T-helper 2 cell treated with Interferon-gamma antibody and Interleukin-4, amounts not matched to agents 5 μg/mL and 100 μg/mL, for 36 hours (primary cell): ENCODE measurements around the gene CERS1.

Experiments
- DNase-seq: peaks from one replicate; pipeline ENCODE4 v3.0.0; 2021; ENCODE audit warnings: low spot score
- H3K27ac Mint-ChIP-seq: one replicate; pipeline ENCODE4 v1.8.0; 2021; ENCODE audit warnings: mild to moderate bottlenecking, mixed read lengths
- H3K27me3 Mint-ChIP-seq: one replicate; pipeline ENCODE4 v1.8.0; 2021; ENCODE audit warnings: low read depth, mixed read lengths
- H3K36me3 Mint-ChIP-seq: one replicate; pipeline ENCODE4 v1.8.0; 2021; ENCODE audit warnings: low read depth, mixed read lengths
- H3K4me1 Mint-ChIP-seq: one replicate; pipeline ENCODE4 v1.8.0; 2021; ENCODE audit warnings: low read depth, mixed read lengths
- H3K4me3 Mint-ChIP-seq: one replicate; pipeline ENCODE4 v1.8.0; 2022; ENCODE audit warnings: mild to moderate bottlenecking, moderate library complexity, mixed read lengths
- H3K9me3 Mint-ChIP-seq: one replicate; pipeline ENCODE4 v1.8.0; 2021; ENCODE audit warnings: mixed read lengths

The CERS1 gene

GRCh38 chr19:18828786-18829185, 67.2 kb downstream of the CERS1 start:
- Mint-ChIP-seq H3K27me3 (peaks cover 13% of the 10 kb centered on the region), H3K4me3 (no peak overlapping the region), H3K9me3 (peaks cover 12% of the 10 kb centered on the region)

More at GRCh38 chr19:18828786-18829185, 67.2 kb downstream of the CERS1 start:
- H3K36me3 Mint-ChIP-seq, result peaks cover 11% of the 10 kb centered on the region
- H3K27ac Mint-ChIP-seq, result no peak overlapping the region
- no peak for DNase-seq
- H3K4me1 Mint-ChIP-seq, result peaks cover 7% of the 10 kb centered on the region
